HEK293 (cell line): Measurements from ENCODE around the gene THAP11.

ENCODE experiments used
- FEZF1 ChIP-seq: fragments of 450-650 bp; formaldehyde crosslinking; IDR thresholded peaks from 2 replicates; pipeline ENCODE4 v1.5.1; 2016; ENCODE audit warnings: missing biosample characterization, missing genetic modification characterization
- GLI4 ChIP-seq: fragments of 450-650 bp; formaldehyde crosslinking; IDR thresholded peaks from 2 replicates; pipeline ENCODE4 v1.5.1; 2016; ENCODE audit warnings: missing biosample characterization, missing genetic modification characterization
- GLIS1 ChIP-seq: fragments of 450-650 bp; formaldehyde crosslinking; IDR thresholded peaks from 2 replicates; pipeline ENCODE4 v1.5.1; 2016; ENCODE audit warnings: missing biosample characterization, missing genetic modification characterization
- KLF1 ChIP-seq: fragments of 450-650 bp; formaldehyde crosslinking; IDR thresholded peaks from 2 replicates; pipeline ENCODE4 v1.5.1; 2016; ENCODE audit warnings: missing biosample characterization, missing genetic modification characterization
- KLF7 ChIP-seq: fragments of 450-650 bp; formaldehyde crosslinking; IDR thresholded peaks from 2 replicates; pipeline ENCODE4 v1.5.1; 2016; ENCODE audit warnings: missing biosample characterization, missing genetic modification characterization, borderline replicate concordance
- RBAK ChIP-seq: fragments of 450-650 bp; formaldehyde crosslinking; IDR thresholded peaks from 2 replicates; pipeline ENCODE4 v1.5.1; 2016; ENCODE audit warnings: missing biosample characterization, missing genetic modification characterization
- SP7 ChIP-seq: fragments of 450-650 bp; formaldehyde crosslinking; IDR thresholded peaks from 2 replicates; pipeline ENCODE4 v1.5.1; 2016; ENCODE audit warnings: missing biosample characterization, missing genetic modification characterization
- ZFP69B ChIP-seq: fragments of 450-650 bp; formaldehyde crosslinking; IDR thresholded peaks from 2 replicates; pipeline ENCODE4 v1.5.1; 2016; ENCODE audit warnings: missing biosample characterization, missing genetic modification characterization
- ZNF10 ChIP-seq: fragments of 450-650 bp; formaldehyde crosslinking; IDR thresholded peaks from 2 replicates; pipeline ENCODE4 v1.5.1; 2017; ENCODE audit warnings: missing biosample characterization, missing genetic modification characterization
- ZNF146 ChIP-seq: fragments of 450-650 bp; formaldehyde crosslinking; IDR thresholded peaks from 2 replicates; pipeline ENCODE4 v1.5.1; 2016; ENCODE audit warnings: missing biosample characterization, missing genetic modification characterization
- ZNF169 ChIP-seq: fragments of 450-650 bp; formaldehyde crosslinking; IDR thresholded peaks from 2 replicates; pipeline ENCODE4 v1.5.1; 2016; ENCODE audit warnings: missing biosample characterization, missing genetic modification characterization
- ZNF211 ChIP-seq: fragments of 450-650 bp; formaldehyde crosslinking; IDR thresholded peaks from 2 replicates; pipeline ENCODE4 v1.5.1; 2016; ENCODE audit warnings: low read depth, missing biosample characterization, missing genetic modification characterization
- ZNF214 ChIP-seq: fragments of 450-650 bp; formaldehyde crosslinking; IDR thresholded peaks from 2 replicates; pipeline ENCODE4 v1.5.1; 2017; ENCODE audit warnings: missing biosample characterization, mild to moderate bottlenecking, missing genetic modification characterization, borderline replicate concordance
- ZNF274 ChIP-seq, 2 experiments: fragments of 200-500 bp in 1 of 2; fragments of 450-650 bp in 1 of 2; sonication (Bioruptor generic) in 1 of 2; formaldehyde crosslinking in 1 of 2; IDR thresholded peaks; 2 replicates each; pipeline versions ENCODE4 v1.5.1 to v1.6.1; 2014 to 2016; ENCODE audit warnings: borderline replicate concordance in 1 of 2, inconsistent platforms in 1 of 2, low read length in 1 of 2, missing biosample characterization in 1 of 2, missing genetic modification characterization in 1 of 2
- ZNF324 ChIP-seq: fragments of 450-650 bp; formaldehyde crosslinking; IDR thresholded peaks from 2 replicates; pipeline ENCODE4 v1.5.1; 2016; ENCODE audit warnings: missing biosample characterization, missing genetic modification characterization
- ZNF37A ChIP-seq: fragments of 450-650 bp; IDR thresholded peaks from 2 replicates; pipeline ENCODE4 v1.5.1; 2018; ENCODE audit warnings: missing biosample characterization, missing genetic modification characterization
- ZNF391 ChIP-seq: fragments of 450-650 bp; formaldehyde crosslinking; IDR thresholded peaks from 2 replicates; pipeline ENCODE4 v1.5.1; 2016; ENCODE audit warnings: low read depth, missing biosample characterization, missing genetic modification characterization, borderline replicate concordance
- ZNF394 ChIP-seq: fragments of 450-650 bp; formaldehyde crosslinking; IDR thresholded peaks from 2 replicates; pipeline ENCODE4 v1.5.1; 2016; ENCODE audit warnings: missing biosample characterization, missing genetic modification characterization, mild to moderate bottlenecking, moderate library complexity, borderline replicate concordance
- ZNF404 ChIP-seq: fragments of 450-650 bp; formaldehyde crosslinking; IDR thresholded peaks from 2 replicates; pipeline ENCODE4 v1.5.1; 2017; ENCODE audit warnings: missing biosample characterization, missing genetic modification characterization
- ZNF510 ChIP-seq: fragments of 450-650 bp; formaldehyde crosslinking; IDR thresholded peaks from 2 replicates; pipeline ENCODE4 v1.5.1; 2018; ENCODE audit warnings: mild to moderate bottlenecking, missing genetic modification characterization, missing biosample characterization; ENCODE audit not compliant: insufficient replicate concordance
- ZNF585B ChIP-seq: fragments of 450-650 bp; formaldehyde crosslinking; IDR thresholded peaks from 2 replicates; pipeline ENCODE4 v1.5.1; 2016; ENCODE audit warnings: missing biosample characterization, missing genetic modification characterization
- ZNF600 ChIP-seq: fragments of 450-650 bp; formaldehyde crosslinking; IDR thresholded peaks from 2 replicates; pipeline ENCODE4 v1.5.1; 2016; ENCODE audit warnings: missing biosample characterization, missing genetic modification characterization
- ZNF654 ChIP-seq: fragments of 450-650 bp; formaldehyde crosslinking; IDR thresholded peaks from 2 replicates; pipeline ENCODE4 v1.5.1; 2016; ENCODE audit warnings: low read depth, missing biosample characterization, missing genetic modification characterization
- ZNF660 ChIP-seq: fragments of 450-650 bp; IDR thresholded peaks from 2 replicates; pipeline ENCODE4 v1.5.1; 2018; ENCODE audit warnings: missing biosample characterization, mild to moderate bottlenecking, missing genetic modification characterization
- ZNF791 ChIP-seq: fragments of 450-650 bp; formaldehyde crosslinking; IDR thresholded peaks from 2 replicates; pipeline ENCODE4 v1.5.1; 2016; ENCODE audit warnings: missing biosample characterization, missing genetic modification characterization
- ZSCAN16 ChIP-seq: fragments of 450-650 bp; formaldehyde crosslinking; IDR thresholded peaks from 2 replicates; pipeline ENCODE4 v1.5.1; 2016; ENCODE audit warnings: missing biosample characterization, missing genetic modification characterization
- ZXDB ChIP-seq: fragments of 450-650 bp; formaldehyde crosslinking; IDR thresholded peaks from 2 replicates; pipeline ENCODE4 v1.5.1; 2016; ENCODE audit warnings: missing biosample characterization, missing genetic modification characterization
- TF ChIP-seq, protein P1 (sequence below): fragments of 450-650 bp; IDR thresholded peaks from 2 replicates; pipeline ENCODE4 v1.5.1; 2018; ENCODE audit warnings: missing biosample characterization, missing genetic modification characterization
- TF ChIP-seq, protein P2 (sequence below): fragments of 450-650 bp; IDR thresholded peaks from 2 replicates; pipeline ENCODE4 v1.5.1; 2018; ENCODE audit warnings: missing biosample characterization, mild to moderate bottlenecking, missing genetic modification characterization
- TF ChIP-seq, protein P3 (sequence below): fragments of 450-650 bp; formaldehyde crosslinking; IDR thresholded peaks from 2 replicates; pipeline ENCODE4 v1.5.1; 2017; ENCODE audit warnings: missing biosample characterization, mild to moderate bottlenecking, missing genetic modification characterization, moderate library complexity
- TF ChIP-seq, protein P4 (sequence below): fragments of 450-650 bp; formaldehyde crosslinking; IDR thresholded peaks from 2 replicates; pipeline ENCODE4; 2016; ENCODE audit warnings: missing biosample characterization, missing genetic modification characterization
- TF ChIP-seq, protein P5 (sequence below): fragments of 450-650 bp; formaldehyde crosslinking; IDR thresholded peaks from 2 replicates; pipeline ENCODE4 v1.5.1; 2016; ENCODE audit warnings: missing biosample characterization, missing genetic modification characterization

Gene THAP11

DNA sequence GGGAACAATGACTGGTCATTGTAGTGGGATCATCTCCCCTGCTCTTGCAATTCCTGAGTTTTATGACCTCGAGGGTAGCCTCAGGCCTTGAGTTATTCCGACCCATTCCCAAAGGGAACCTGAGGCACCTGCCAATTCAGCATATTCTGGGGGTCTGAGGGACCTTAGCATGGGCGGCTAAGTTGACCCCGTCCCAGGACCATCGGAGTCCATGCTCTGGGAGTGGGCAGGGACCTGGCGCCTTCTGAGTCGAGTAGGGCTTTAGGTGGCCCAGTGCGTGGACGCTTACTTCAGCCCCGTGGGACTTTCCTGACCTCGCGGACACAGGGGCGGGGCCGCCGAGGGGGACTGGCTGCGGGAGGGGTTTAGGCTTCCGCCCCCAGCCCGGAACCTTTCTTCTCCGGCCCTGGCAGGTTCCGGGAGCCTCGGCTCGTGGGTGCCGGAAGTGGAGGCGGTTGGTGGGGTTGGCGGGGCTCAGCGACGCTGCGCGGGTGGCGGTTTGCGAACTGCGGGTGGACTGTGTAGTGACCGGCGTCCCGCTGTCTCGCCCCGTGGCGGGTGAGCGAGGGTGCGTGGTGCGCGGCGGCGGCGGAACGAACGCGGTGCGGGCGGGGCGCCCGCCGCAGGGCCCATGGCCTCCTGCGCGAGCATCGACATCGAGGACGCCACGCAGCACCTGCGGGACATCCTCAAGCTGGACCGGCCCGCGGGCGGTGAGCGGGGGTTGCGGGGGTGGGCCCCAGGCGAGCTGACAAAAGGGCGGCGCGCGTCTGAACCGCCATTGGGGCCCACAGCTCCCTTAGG, 30.7 kb downstream of the THAP11 start, which contains the start of gene EDC4 (continued):
- peak; percentile 94 for TF ChIP-seq ZXDB
- TF ChIP-seq KLF1 (tag by site-specific recombination): peak; percentile 86
- no peak for TF ChIP-seq ZNF404 (tag by site-specific recombination)
- TF ChIP-seq, protein P1, sequence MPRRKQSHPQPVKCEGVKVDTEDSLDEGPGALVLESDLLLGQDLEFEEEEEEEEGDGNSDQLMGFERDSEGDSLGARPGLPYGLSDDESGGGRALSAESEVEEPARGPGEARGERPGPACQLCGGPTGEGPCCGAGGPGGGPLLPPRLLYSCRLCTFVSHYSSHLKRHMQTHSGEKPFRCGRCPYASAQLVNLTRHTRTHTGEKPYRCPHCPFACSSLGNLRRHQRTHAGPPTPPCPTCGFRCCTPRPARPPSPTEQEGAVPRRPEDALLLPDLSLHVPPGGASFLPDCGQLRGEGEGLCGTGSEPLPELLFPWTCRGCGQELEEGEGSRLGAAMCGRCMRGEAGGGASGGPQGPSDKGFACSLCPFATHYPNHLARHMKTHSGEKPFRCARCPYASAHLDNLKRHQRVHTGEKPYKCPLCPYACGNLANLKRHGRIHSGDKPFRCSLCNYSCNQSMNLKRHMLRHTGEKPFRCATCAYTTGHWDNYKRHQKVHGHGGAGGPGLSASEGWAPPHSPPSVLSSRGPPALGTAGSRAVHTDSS (tag by site-specific recombination): peak; percentile 47; the same call in 1 of the 2 replicates
- TF ChIP-seq, protein P2, sequence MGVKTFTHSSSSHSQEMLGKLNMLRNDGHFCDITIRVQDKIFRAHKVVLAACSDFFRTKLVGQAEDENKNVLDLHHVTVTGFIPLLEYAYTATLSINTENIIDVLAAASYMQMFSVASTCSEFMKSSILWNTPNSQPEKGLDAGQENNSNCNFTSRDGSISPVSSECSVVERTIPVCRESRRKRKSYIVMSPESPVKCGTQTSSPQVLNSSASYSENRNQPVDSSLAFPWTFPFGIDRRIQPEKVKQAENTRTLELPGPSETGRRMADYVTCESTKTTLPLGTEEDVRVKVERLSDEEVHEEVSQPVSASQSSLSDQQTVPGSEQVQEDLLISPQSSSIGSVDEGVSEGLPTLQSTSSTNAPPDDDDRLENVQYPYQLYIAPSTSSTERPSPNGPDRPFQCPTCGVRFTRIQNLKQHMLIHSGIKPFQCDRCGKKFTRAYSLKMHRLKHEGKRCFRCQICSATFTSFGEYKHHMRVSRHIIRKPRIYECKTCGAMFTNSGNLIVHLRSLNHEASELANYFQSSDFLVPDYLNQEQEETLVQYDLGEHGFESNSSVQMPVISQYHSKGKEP: peak; percentile 62; the same call in 1 of the 2 replicates
- no peak for TF ChIP-seq FEZF1
- TF ChIP-seq, protein P3, sequence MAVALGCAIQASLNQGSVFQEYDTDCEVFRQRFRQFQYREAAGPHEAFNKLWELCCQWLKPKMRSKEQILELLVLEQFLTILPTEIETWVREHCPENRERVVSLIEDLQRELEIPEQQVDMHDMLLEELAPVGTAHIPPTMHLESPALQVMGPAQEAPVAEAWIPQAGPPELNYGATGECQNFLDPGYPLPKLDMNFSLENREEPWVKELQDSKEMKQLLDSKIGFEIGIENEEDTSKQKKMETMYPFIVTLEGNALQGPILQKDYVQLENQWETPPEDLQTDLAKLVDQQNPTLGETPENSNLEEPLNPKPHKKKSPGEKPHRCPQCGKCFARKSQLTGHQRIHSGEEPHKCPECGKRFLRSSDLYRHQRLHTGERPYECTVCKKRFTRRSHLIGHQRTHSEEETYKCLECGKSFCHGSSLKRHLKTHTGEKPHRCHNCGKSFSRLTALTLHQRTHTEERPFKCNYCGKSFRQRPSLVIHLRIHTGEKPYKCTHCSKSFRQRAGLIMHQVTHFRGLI (tag by site-specific recombination): peak; percentile 52
- TF ChIP-seq ZSCAN16 (tag by site-specific recombination): 0 out of 2 replicates have a peak, but pooled peaks have one; percentile 42
- no peak for TF ChIP-seq ZNF274 (IDR thresholded peaks at IDR 0.05; ENCODE audit: low read length)
- TF ChIP-seq ZNF274 (tag by site-specific recombination; IDR thresholded peaks at IDR 0.05; ENCODE audit: borderline replicate concordance): no peak
- peak; percentile 80; the same call in 1 of the 2 replicates for TF ChIP-seq GLI4 (tag by site-specific recombination)
- TF ChIP-seq ZNF585B (tag by site-specific recombination): no peak
- TF ChIP-seq KLF7 (tag by site-specific recombination): peak; percentile 90
- TF ChIP-seq ZNF600: no peak
- TF ChIP-seq, protein P4, sequence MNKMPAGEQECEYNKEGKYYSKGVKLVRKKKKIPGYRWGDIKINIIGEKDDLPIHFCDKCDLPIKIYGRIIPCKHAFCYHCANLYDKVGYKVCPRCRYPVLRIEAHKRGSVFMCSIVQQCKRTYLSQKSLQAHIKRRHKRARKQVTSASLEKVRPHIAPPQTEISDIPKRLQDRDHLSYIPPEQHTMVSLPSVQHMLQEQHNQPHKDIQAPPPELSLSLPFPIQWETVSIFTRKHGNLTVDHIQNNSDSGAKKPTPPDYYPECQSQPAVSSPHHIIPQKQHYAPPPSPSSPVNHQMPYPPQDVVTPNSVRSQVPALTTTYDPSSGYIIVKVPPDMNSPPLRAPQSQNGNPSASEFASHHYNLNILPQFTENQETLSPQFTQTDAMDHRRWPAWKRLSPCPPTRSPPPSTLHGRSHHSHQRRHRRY (tag by site-specific recombination): no peak
- peak; percentile 72; the same call in 1 of the 2 replicates for TF ChIP-seq ZFP69B (tag by site-specific recombination)
- TF ChIP-seq ZNF510 (tag by site-specific recombination): no peak
- TF ChIP-seq ZNF211: no peak
- no peak for TF ChIP-seq ZNF791 (tag by site-specific recombination)
- TF ChIP-seq ZNF169 (tag by site-specific recombination): no peak
- TF ChIP-seq RBAK (tag by site-specific recombination): no peak
- TF ChIP-seq, protein P5, sequence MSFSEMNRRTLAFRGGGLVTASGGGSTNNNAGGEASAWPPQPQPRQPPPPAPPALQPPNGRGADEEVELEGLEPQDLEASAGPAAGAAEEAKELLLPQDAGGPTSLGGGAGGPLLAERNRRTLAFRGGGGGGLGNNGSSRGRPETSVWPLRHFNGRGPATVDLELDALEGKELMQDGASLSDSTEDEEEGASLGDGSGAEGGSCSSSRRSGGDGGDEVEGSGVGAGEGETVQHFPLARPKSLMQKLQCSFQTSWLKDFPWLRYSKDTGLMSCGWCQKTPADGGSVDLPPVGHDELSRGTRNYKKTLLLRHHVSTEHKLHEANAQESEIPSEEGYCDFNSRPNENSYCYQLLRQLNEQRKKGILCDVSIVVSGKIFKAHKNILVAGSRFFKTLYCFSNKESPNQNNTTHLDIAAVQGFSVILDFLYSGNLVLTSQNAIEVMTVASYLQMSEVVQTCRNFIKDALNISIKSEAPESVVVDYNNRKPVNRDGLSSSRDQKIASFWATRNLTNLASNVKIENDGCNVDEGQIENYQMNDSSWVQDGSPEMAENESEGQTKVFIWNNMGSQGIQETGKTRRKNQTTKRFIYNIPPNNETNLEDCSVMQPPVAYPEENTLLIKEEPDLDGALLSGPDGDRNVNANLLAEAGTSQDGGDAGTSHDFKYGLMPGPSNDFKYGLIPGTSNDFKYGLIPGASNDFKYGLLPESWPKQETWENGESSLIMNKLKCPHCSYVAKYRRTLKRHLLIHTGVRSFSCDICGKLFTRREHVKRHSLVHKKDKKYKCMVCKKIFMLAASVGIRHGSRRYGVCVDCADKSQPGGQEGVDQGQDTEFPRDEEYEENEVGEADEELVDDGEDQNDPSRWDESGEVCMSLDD (tag by site-specific recombination): 0 out of 2 replicates have a peak, but pooled peaks have one; percentile 16
- no peak for TF ChIP-seq ZNF146 (tag by site-specific recombination)
- peak; percentile 98 for TF ChIP-seq ZNF660
- no peak for TF ChIP-seq ZNF37A
- TF ChIP-seq ZNF214 (tag by site-specific recombination): no peak
- no peak for TF ChIP-seq ZNF10
- peak; percentile 92 for TF ChIP-seq ZNF391 (tag by site-specific recombination)
- TF ChIP-seq SP7 (tag by site-specific recombination): peak; percentile 84
- peak; percentile 57; the same call in 1 of the 2 replicates for TF ChIP-seq ZNF394
- TF ChIP-seq GLIS1 (tag by site-specific recombination): peak; percentile 60
- TF ChIP-seq ZNF654: no peak
- 0 out of 2 replicates have a peak, but pooled peaks have one; percentile 50 for TF ChIP-seq ZNF324 (tag by site-specific recombination)
